GM12878 (cell line): Measurements from ENCODE around the gene SNAPC4. TPM values are rescaled to one million over a fixed set of nuclear protein-coding genes. Genes with fewer than 3 reads are reported as not detected.

ENCODE experiments used
- ATAC-seq: fragments of 200-7000 bp; cut with Tn5 transposase; 3 replicates; pipeline ENCODE4 v1.9.1; 2020; ENCODE audit warnings: mild to moderate bottlenecking, moderate library complexity
- BruUV-seq: library from RNA; stranded (reverse); fragments of 400-500 nt; replicated peaks from 2 replicates; lab custom pipeline; 2021; lab: Mats Ljungman, UMichigan
- CTCF ChIA-PET: fragments of 300-600 bp; sonication (Branson Sonifier 250); formaldehyde crosslinking; extraction: SDS; loops from one replicate; lab custom pipeline; 2021; ENCODE audit warnings: inconsistent platforms; lab: Yijun Ruan, JAX
- POLR2A ChIA-PET: fragments of 350-600 bp; formaldehyde crosslinking; extraction: SDS; loops from one replicate; lab custom pipeline; 2021; ENCODE audit warnings: inconsistent platforms; lab: Charles Lee
- RAD21 ChIA-PET: fragments of 300-600 bp; sonication (Branson Sonifier 250); formaldehyde crosslinking; loops from one replicate; lab custom pipeline; 2023; ENCODE audit warnings: antibody characterized with exemption; ENCODE audit not compliant: unreplicated experiment; lab: Charles Lee
- SMC1A ChIA-PET: fragments of 300-600 bp; sonication (Branson Sonifier 250); formaldehyde crosslinking; loops from one replicate; lab custom pipeline; 2023; ENCODE audit not compliant: unreplicated experiment, uncharacterized antibody; lab: Charles Lee
- DNase-seq: peaks from one replicate; pipeline ENCODE4 v3.0.0-alpha.2; 2011; ENCODE audit warnings: low read depth, low spot score
- FAIRE-seq: peaks from 3 replicates; lab custom pipeline; 2011; peaks lifted over from hg19 to GRCh38; lab: Jason Lieb, UNC
- H2AFZ ChIP-seq: 2 replicates; pipeline ENCODE4 v1.6.0; 2011; ENCODE audit warnings: low read depth, low read length, control low read depth; ENCODE audit not compliant: control insufficient read depth
- H3K27ac ChIP-seq: 2 replicates; pipeline ENCODE4 v1.5.1; 2011; ENCODE audit warnings: control low read depth; ENCODE audit not compliant: control insufficient read depth, insufficient read depth
- H3K27me3 ChIP-seq, 2 experiments: replicated peaks in 1 of 2; 2 replicates each; pipeline versions ENCODE4 v1.6.0 to v1.6.1; 2011; ENCODE audit warnings: low read length in 1 of 2; ENCODE audit not compliant: control insufficient read depth in 2 of 2, insufficient read depth in 2 of 2
- H3K36me3 ChIP-seq, 2 experiments: 2 replicates each; pipeline ENCODE4 v1.5.1; 2011; ENCODE audit warnings: low read length in 1 of 2; ENCODE audit not compliant: control insufficient read depth in 2 of 2, insufficient read depth in 2 of 2
- H3K4me1 ChIP-seq: 2 replicates; pipeline ENCODE4 v1.6.1; 2011; ENCODE audit warnings: mild to moderate bottlenecking, low read length, moderate library complexity, mixed read lengths; ENCODE audit not compliant: control insufficient read depth, insufficient read depth
- H3K4me2 ChIP-seq: 2 replicates; pipeline ENCODE4 v1.6.0; 2011; ENCODE audit warnings: control low read depth; ENCODE audit not compliant: control insufficient read depth, insufficient read depth
- H3K4me3 ChIP-seq: fragments of 200-600 bp; sonication (generic); 2 replicates; pipeline ENCODE4 v1.5.1; 2016
- H3K79me2 ChIP-seq: 2 replicates; pipeline ENCODE4 v1.6.0; 2011; ENCODE audit warnings: low read length; ENCODE audit not compliant: control insufficient read depth, insufficient read depth
- H3K9ac ChIP-seq: 2 replicates; pipeline ENCODE4 v1.8.0; 2011; ENCODE audit warnings: low read length, control low read depth, mixed read lengths; ENCODE audit not compliant: control insufficient read depth, insufficient read depth
- H3K9me3 ChIP-seq: replicated peaks from 3 replicates; pipeline ENCODE4 v1.5.1; 2011; ENCODE audit warnings: mild to moderate bottlenecking, low read length; ENCODE audit not compliant: control insufficient read depth, insufficient read depth
- H4K20me1 ChIP-seq: 2 replicates; pipeline ENCODE4 v1.6.0; 2011; ENCODE audit not compliant: control insufficient read depth, insufficient read depth
- CHD1 ChIP-seq: IDR thresholded peaks from 2 replicates; pipeline ENCODE4 v1.6.1; 2012; ENCODE audit warnings: low read depth, low read length, improper control_type of control experiment
- NR2C1 ChIP-seq: fragments of 450-650 bp; IDR thresholded peaks from 2 replicates; pipeline ENCODE4 v1.6.1; 2017; ENCODE audit warnings: antibody characterized with exemption, mild to moderate bottlenecking, moderate library complexity
- NR2C2 ChIP-seq: IDR thresholded peaks from 2 replicates; pipeline ENCODE4 v1.6.1; 2011; ENCODE audit warnings: borderline replicate concordance, low read depth; ENCODE audit not compliant: control insufficient read depth, insufficient read length
- POLR2AphosphoS2 ChIP-seq: IDR thresholded peaks from 2 replicates; pipeline ENCODE4 v1.6.1; 2011; ENCODE audit warnings: low read depth, mild to moderate bottlenecking, low read length, improper control_type of control experiment, moderate library complexity
- SUZ12 ChIP-seq: fragments of 200-600 bp; sonication (generic); IDR thresholded peaks from one replicate; pipeline ENCODE4 v1.6.1; 2018; ENCODE audit warnings: antibody characterized with exemption, mild to moderate bottlenecking; ENCODE audit not compliant: unreplicated experiment
- ZNF274 ChIP-seq: IDR thresholded peaks from one replicate; pipeline ENCODE4 v1.8.0; 2011; ENCODE audit not compliant: insufficient read length, insufficient read depth
- WGBS: methylation state at CpG from one replicate; pipeline ENCODE4 v1.1.6; 2016; ENCODE audit warnings: low lambda C conversion rate; ENCODE audit not compliant: insufficient replicate concordance, insufficient coverage; ENCODE audit errors: missing lambda C conversion rate; 5-methylcytosine and 5-hydroxymethylcytosine counted together
- in situ Hi-C: fragments of 300-500 bp; cut with MboI; formaldehyde crosslinking; loops from 9 replicates; pipeline ENCODE4 v1.14.3; 2018; ENCODE audit warnings: mixed read lengths
- intact Hi-C: fragments of 100-400 bp; cut with micrococcal nuclease; formaldehyde crosslinking; loops from one replicate; pipeline ENCODE4 v1.14.2; 2022; ENCODE audit not compliant: unreplicated experiment
- polyA plus RNA-seq, 11 experiments: library from polyadenylated mRNA; depleted of rRNA in 4 of 11; unstranded in 6 of 11; stranded (reverse) in 5 of 11; fragments of >200 nt; fragmentation: Nextera tagmentation in 4 of 11; fragmentation: Illumina TruSeq in 1 of 11; extraction: Ambion mirVana in 4 of 11; extraction: Trizol in 1 of 11; gene quantifications; 1 replicate in 1 of 11; 2 replicates in 10 of 11; pipeline versions ENCODE4 v1.2.1 to v1.2.3, GENCODE V29; 2011 to 2016; ENCODE audit warnings: inconsistent platforms in 2 of 11, missing spikeins in 2 of 11, low read depth in 1 of 11
- total RNA-seq, 4 experiments: library from RNA; depleted of rRNA in 3 of 4; stranded (reverse); fragments of >200 nt in 3 of 4; fragmentation: Illumina TruSeq in 1 of 4; extraction: Trizol in 1 of 4; gene quantifications; 2 replicates each; pipeline versions ENCODE4 v1.2.1 to v1.2.3, GENCODE V29; 2013 to 2021
- TF ChIP-seq, protein P1 (sequence below): fragments of 450-650 bp; IDR thresholded peaks from 2 replicates; pipeline ENCODE4 v1.6.1; 2017; ENCODE audit warnings: low read depth, mild to moderate bottlenecking, moderate library complexity

Gene SNAPC4
- total and polyA plus RNA-seq, 10 of the 15 experiments (the other 5 are each of a cell fraction or from before 2014, with no cell fraction given) = 0.42 to 19.8 (median 7.0) TPM

DNA sequence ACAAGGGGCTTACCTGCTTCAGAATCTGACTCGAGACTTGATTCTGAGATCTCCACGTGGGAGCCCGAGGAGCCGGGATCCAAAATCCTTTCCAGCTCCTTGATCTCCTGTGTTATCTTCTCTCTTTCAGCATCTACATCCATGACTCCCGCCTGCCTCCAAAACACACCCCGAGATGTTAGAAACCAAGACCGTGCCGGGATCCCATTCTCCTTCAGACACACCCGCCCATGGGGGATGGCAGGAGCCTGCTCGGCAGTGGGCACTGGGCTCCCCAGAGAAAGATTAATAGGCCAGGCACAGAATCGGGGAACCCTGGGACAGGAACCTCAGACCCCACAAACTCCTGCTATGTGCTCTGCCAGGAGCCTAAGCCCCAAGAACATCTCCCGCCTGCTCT is 1.7 kb downstream of the SNAPC4 start (continued):
- TF ChIP-seq SUZ12 (no peak), ZNF274 (no peak)
- TF ChIP-seq, protein P1, sequence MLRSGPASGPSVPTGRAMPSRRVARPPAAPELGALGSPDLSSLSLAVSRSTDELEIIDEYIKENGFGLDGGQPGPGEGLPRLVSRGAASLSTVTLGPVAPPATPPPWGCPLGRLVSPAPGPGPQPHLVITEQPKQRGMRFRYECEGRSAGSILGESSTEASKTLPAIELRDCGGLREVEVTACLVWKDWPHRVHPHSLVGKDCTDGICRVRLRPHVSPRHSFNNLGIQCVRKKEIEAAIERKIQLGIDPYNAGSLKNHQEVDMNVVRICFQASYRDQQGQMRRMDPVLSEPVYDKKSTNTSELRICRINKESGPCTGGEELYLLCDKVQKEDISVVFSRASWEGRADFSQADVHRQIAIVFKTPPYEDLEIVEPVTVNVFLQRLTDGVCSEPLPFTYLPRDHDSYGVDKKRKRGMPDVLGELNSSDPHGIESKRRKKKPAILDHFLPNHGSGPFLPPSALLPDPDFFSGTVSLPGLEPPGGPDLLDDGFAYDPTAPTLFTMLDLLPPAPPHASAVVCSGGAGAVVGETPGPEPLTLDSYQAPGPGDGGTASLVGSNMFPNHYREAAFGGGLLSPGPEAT = no peak

DNA sequence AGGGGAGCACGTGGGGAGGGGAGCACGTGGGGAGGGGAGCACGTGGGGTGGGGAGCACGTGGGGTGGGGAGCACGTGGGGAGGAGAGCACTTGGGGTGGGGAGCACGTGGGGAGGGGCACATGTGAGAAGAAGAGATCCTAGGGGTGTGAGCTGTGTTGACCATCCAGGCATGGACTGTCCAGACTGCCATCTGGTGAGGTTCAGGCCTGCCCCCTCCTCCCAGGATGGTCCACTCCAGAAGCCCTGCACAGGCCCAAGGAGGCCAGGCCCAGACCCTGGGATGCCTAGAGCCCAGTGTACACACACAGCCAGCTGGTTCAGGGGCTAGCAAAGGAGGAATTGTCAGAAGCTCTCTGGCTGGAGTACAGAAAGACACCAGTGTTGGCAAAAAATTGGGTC is 2.3 kb downstream of the SNAPC4 start:
- Histone ChIP-seq H3K9me3 (no peaks in the 10 kb centered on the region), H3K27me3 (no peaks in the 10 kb centered on the region), H3K27ac (no peak overlapping the region), H3K4me1 (peaks cover 11% of the 10 kb centered on the region), H3K4me3 (no peak overlapping the region), H3K36me3 (peaks cover 24 to 27% of the 10 kb centered on the region in 2 experiments), H2AFZ (no peak overlapping the region), H3K79me2 (peaks cover 26% of the 10 kb centered on the region), H3K9ac (no peak overlapping the region), H3K4me2 (no peak overlapping the region), H4K20me1 (no peaks in the 10 kb centered on the region)
- ChIA-PET CTCF (interaction anchor here (1.4 kb wide), 1 partner anchor 35 kb away, joined by 4 read pairs; no protein-coding TSS in a partner anchor), RAD21 (no interaction called here), POLR2A (interaction anchor here (1.1 kb wide), 1 partner anchor 13 kb away, joined by 3 read pairs; no protein-coding TSS in a partner anchor), SMC1A (no interaction called here)
- FAIRE-seq (no peak), ATAC-seq (no peak), DNase-seq (no peak)
- TF ChIP-seq CHD1 (no peak), NR2C1 (no peak), POLR2AphosphoS2 (no peak), NR2C2 (no peak)
- in situ Hi-C loops (loop anchor here (5.0 kb wide), 1 partner anchor 60 kb away; no protein-coding TSS in a partner anchor), intact Hi-C loops (no loop called here)
- no TSS peak for BruUV-seq
- WGBS = no CpG with 5 or more reads among the region's 6 CpGs
